H1 (cell line): ENCODE data around the gene ZBTB38. TPM values are rescaled to one million over a fixed set of nuclear protein-coding genes. Genes with fewer than 3 reads are reported as not detected.

Source experiments
- CTCF ChIA-PET: fragments of 300-600 bp; sonication (Branson Sonifier 250); formaldehyde crosslinking; loops from one replicate; lab custom pipeline; 2021; ENCODE audit not compliant: partially characterized antibody; lab: Charles Lee
- POLR2A ChIA-PET: fragments of 300-600 bp; sonication (Branson Sonifier 250); formaldehyde crosslinking; loops from one replicate; lab custom pipeline; 2021; ENCODE audit warnings: inconsistent platforms; ENCODE audit not compliant: partially characterized antibody; lab: Charles Lee
- DNase-seq, 2 experiments: peaks; one replicate each; pipeline versions ENCODE4 v3.0.0 to v3.0.0-alpha.2; 2010 to 2022; ENCODE audit warnings: low spot score in 2 of 2, low read depth in 1 of 2, mixed read lengths in 1 of 2
- FAIRE-seq: peaks from 2 replicates; lab custom pipeline; 2011; peaks lifted over from hg19 to GRCh38; lab: Jason Lieb, UNC
- H2AFZ ChIP-seq: 2 replicates; pipeline ENCODE4 v1.8.1; 2012; ENCODE audit warnings: low read length, inconsistent platforms
- H2AK5ac ChIP-seq: 2 replicates; pipeline ENCODE4 v1.6.1; 2013; ENCODE audit warnings: low read depth, low read length
- H2BK120ac ChIP-seq: replicated peaks from 2 replicates; pipeline ENCODE3; 2013; ENCODE audit warnings: low read depth, low read length, inconsistent platforms
- H2BK12ac ChIP-seq: 2 replicates; pipeline ENCODE4 v1.6.1; 2013; ENCODE audit warnings: low read depth, low read length
- H2BK15ac ChIP-seq: 2 replicates; pipeline ENCODE4 v1.6.1; 2013; ENCODE audit warnings: low read length
- H2BK20ac ChIP-seq: 2 replicates; pipeline ENCODE4 v1.6.1; 2013; ENCODE audit warnings: low read length
- H2BK5ac ChIP-seq: 2 replicates; pipeline ENCODE4 v1.6.1; 2013; ENCODE audit warnings: low read depth, low read length
- H3K14ac ChIP-seq: 2 replicates; pipeline ENCODE4 v1.6.1; 2013; ENCODE audit warnings: inconsistent platforms; ENCODE audit not compliant: insufficient read length
- H3K18ac ChIP-seq: 2 replicates; pipeline ENCODE4 v1.6.1; 2013; ENCODE audit warnings: low read length; ENCODE audit errors: extremely low read depth
- H3K23ac ChIP-seq: 2 replicates; pipeline ENCODE4 v1.6.1; 2013; ENCODE audit warnings: inconsistent platforms; ENCODE audit not compliant: insufficient read length
- H3K23me2 ChIP-seq: 2 replicates; pipeline ENCODE4 v1.6.1; 2013; ENCODE audit warnings: low read depth, low read length
- H3K27ac ChIP-seq: 2 replicates; pipeline ENCODE4 v1.6.1; 2011; ENCODE audit warnings: low read depth, low read length, inconsistent platforms
- H3K27me3 ChIP-seq, 4 experiments: replicated peaks in 1 of 4; 1 replicate in 1 of 4; 2 replicates in 3 of 4; pipeline versions ENCODE4 v1.6.1 to v1.8.1; 2011 to 2013; ENCODE audit warnings: low read length in 3 of 4, mild to moderate bottlenecking in 3 of 4, inconsistent platforms in 2 of 4, mixed read lengths in 2 of 4, moderate library complexity in 1 of 4; ENCODE audit not compliant: control insufficient read depth in 3 of 4, insufficient read depth in 3 of 4; ENCODE audit errors: extremely low read depth in 1 of 4
- H3K36me3 ChIP-seq, 4 experiments: 2 replicates each; pipeline versions ENCODE4 v1.6.1 to v1.8.1; 2011 to 2013; ENCODE audit warnings: mild to moderate bottlenecking in 4 of 4, low read length in 3 of 4, moderate library complexity in 2 of 4, control low read depth in 1 of 4, inconsistent platforms in 1 of 4; ENCODE audit not compliant: insufficient read depth in 4 of 4, control insufficient read depth in 2 of 4
- H3K4ac ChIP-seq: replicated peaks from 2 replicates; pipeline ENCODE3; 2013; ENCODE audit warnings: low read length, low read depth, mixed read lengths, inconsistent platforms; ENCODE audit not compliant: insufficient read length
- H3K4me1 ChIP-seq, 4 experiments: replicated peaks in 1 of 4; 1 replicate in 1 of 4; 2 replicates in 3 of 4; pipeline versions ENCODE4 v1.6.1 to v1.8.1; 2011 to 2013; ENCODE audit warnings: low read length in 3 of 4, inconsistent platforms in 2 of 4, mixed read lengths in 1 of 4; ENCODE audit not compliant: insufficient read depth in 4 of 4, control insufficient read depth in 3 of 4
- H3K4me2 ChIP-seq, 2 experiments: 2 replicates each; pipeline versions ENCODE4 v1.6.1 to v1.8.1; 2011 to 2013; ENCODE audit warnings: low read depth in 2 of 2, low read length in 2 of 2, control low read depth in 1 of 2, inconsistent platforms in 1 of 2, mild to moderate bottlenecking in 1 of 2; ENCODE audit not compliant: insufficient read depth in 1 of 2
- H3K4me3 ChIP-seq, 4 experiments: fragments of 200-600, 300-600 bp in 1 of 4; sonication (generic), shearing (Covaris generic), sonication (Bioruptor Twin) in 1 of 4; 2 replicates each; pipeline versions ENCODE4 v1.5.1 to v1.8.1; 2011 to 2016; ENCODE audit warnings: low read length in 4 of 4, low read depth in 3 of 4, control low read depth in 2 of 4, inconsistent platforms in 2 of 4, mild to moderate bottlenecking in 2 of 4, mixed read lengths in 1 of 4, moderate library complexity in 1 of 4; ENCODE audit not compliant: insufficient read depth in 2 of 4; ENCODE audit errors: extremely low read depth in 1 of 4
- H3K56ac ChIP-seq: replicated peaks from 2 replicates; pipeline ENCODE3; 2013; ENCODE audit warnings: low read depth, mild to moderate bottlenecking, mixed read lengths, low read length, inconsistent platforms; ENCODE audit not compliant: insufficient read length
- H3K79me1 ChIP-seq: 2 replicates; pipeline ENCODE4 v1.6.1; 2013; ENCODE audit warnings: low read depth, low read length, control low read depth
- H3K79me2 ChIP-seq, 2 experiments: 2 replicates each; pipeline versions ENCODE4 v1.6.1 to v1.8.1; 2012 to 2013; ENCODE audit warnings: low read length in 2 of 2, mild to moderate bottlenecking in 2 of 2, inconsistent platforms in 1 of 2; ENCODE audit not compliant: insufficient read depth in 2 of 2, control insufficient read depth in 1 of 2
- H3K9ac ChIP-seq, 4 experiments: replicated peaks in 1 of 4; 1 replicate in 1 of 4; 2 replicates in 3 of 4; pipeline versions ENCODE4 v1.6.1 to v1.8.1; 2011 to 2013; ENCODE audit warnings: low read depth in 3 of 4, low read length in 3 of 4, control low read depth in 2 of 4, mild to moderate bottlenecking in 2 of 4, moderate library complexity in 2 of 4, inconsistent platforms in 1 of 4; ENCODE audit errors: extremely low read depth in 1 of 4
- H3K9me3 ChIP-seq, 2 experiments: 2 replicates each; pipeline versions ENCODE4 v1.6.1 to v1.8.1; 2012 to 2013; ENCODE audit warnings: mild to moderate bottlenecking in 2 of 2, moderate library complexity in 2 of 2, control low read depth in 1 of 2, inconsistent platforms in 1 of 2, low read depth in 1 of 2, low read length in 1 of 2, mixed read lengths in 1 of 2; ENCODE audit not compliant: insufficient read depth in 2 of 2
- H4K20me1 ChIP-seq, 2 experiments: replicated peaks in 1 of 2; 2 replicates each; pipeline versions ENCODE3 to v1.8.1; 2011 to 2013; ENCODE audit warnings: inconsistent platforms in 2 of 2, low read length in 2 of 2, mild to moderate bottlenecking in 1 of 2; ENCODE audit not compliant: insufficient read depth in 2 of 2, control insufficient read depth in 1 of 2
- H4K5ac ChIP-seq: 2 replicates; pipeline ENCODE4 v1.6.1; 2013; ENCODE audit warnings: low read length, low read depth, mixed read lengths, inconsistent platforms; ENCODE audit not compliant: insufficient read length
- H4K8ac ChIP-seq: 2 replicates; pipeline ENCODE4 v1.8.0; 2013; ENCODE audit warnings: mild to moderate bottlenecking, moderate library complexity, low read length, inconsistent platforms; ENCODE audit not compliant: insufficient read depth; ENCODE audit errors: extremely low read depth
- H4K91ac ChIP-seq: replicated peaks from 2 replicates; pipeline ENCODE3; 2013; ENCODE audit warnings: low read length, mixed read lengths, inconsistent platforms; ENCODE audit not compliant: insufficient read length
- BRCA1 ChIP-seq: IDR thresholded peaks from 2 replicates; pipeline ENCODE4 v1.6.1; 2012; ENCODE audit warnings: low read depth, low read length, improper control_type of control experiment
- CEBPB ChIP-seq: IDR thresholded peaks from 2 replicates; pipeline ENCODE4 v1.6.1; 2012; ENCODE audit warnings: low read depth, low read length
- CREB1 ChIP-seq: IDR thresholded peaks from 2 replicates; pipeline ENCODE4 v1.6.1; 2012; ENCODE audit warnings: inconsistent platforms
- EP300 ChIP-seq, 2 experiments: IDR thresholded peaks; 1 replicate in 1 of 2; 2 replicates in 1 of 2; pipeline ENCODE4 v1.6.1; 2011 to 2012; ENCODE audit warnings: low read depth in 2 of 2, low read length in 2 of 2, mild to moderate bottlenecking in 2 of 2, borderline replicate concordance in 1 of 2, inconsistent platforms in 1 of 2, moderate library complexity in 1 of 2
- EZH2 ChIP-seq: fragments of 200-600 bp; sonication (generic); IDR thresholded peaks from 2 replicates; pipeline ENCODE4 v1.7.1; 2012; ENCODE audit warnings: low read depth, mild to moderate bottlenecking, moderate library complexity, low read length, inconsistent platforms; ENCODE audit not compliant: severe bottlenecking
- FOSL1 ChIP-seq: IDR thresholded peaks from 2 replicates; pipeline ENCODE4 v1.6.1; 2011; ENCODE audit warnings: mild to moderate bottlenecking, low read depth, low read length, moderate library complexity; ENCODE audit not compliant: insufficient read depth
- HDAC2 ChIP-seq, 2 experiments: fragments of 300-600 bp in 1 of 2; sonication (generic) in 1 of 2; IDR thresholded peaks; 2 replicates each; pipeline ENCODE4 v1.6.1; 2011 to 2012; ENCODE audit warnings: low read depth in 2 of 2, low read length in 2 of 2, mild to moderate bottlenecking in 2 of 2, moderate library complexity in 2 of 2, borderline replicate concordance in 1 of 2, inconsistent platforms in 1 of 2
- KDM1A ChIP-seq: fragments of 200-600, 300-600 bp; sonication (generic); IDR thresholded peaks from 2 replicates; pipeline ENCODE4 v1.7.1; 2016; ENCODE audit warnings: mild to moderate bottlenecking, low read length, borderline replicate concordance
- NANOG ChIP-seq: IDR thresholded peaks from 2 replicates; pipeline ENCODE4 v1.6.1; 2011; ENCODE audit warnings: low read length, low read depth, mild to moderate bottlenecking, inconsistent platforms; ENCODE audit not compliant: insufficient read depth, poor library complexity, severe bottlenecking
- NRF1 ChIP-seq: IDR thresholded peaks from 2 replicates; pipeline ENCODE4 v1.6.1; 2011; ENCODE audit warnings: mild to moderate bottlenecking, low read depth, low read length, improper control_type of control experiment
- POLR2A ChIP-seq, 2 experiments: IDR thresholded peaks; 1 replicate in 1 of 2; 2 replicates in 1 of 2; pipeline ENCODE4 v1.6.1; 2011; ENCODE audit warnings: low read depth in 2 of 2, low read length in 2 of 2, mild to moderate bottlenecking in 2 of 2; ENCODE audit errors: control extremely low read depth in 1 of 2
- SAP30 ChIP-seq: fragments of 300-600 bp; sonication (generic); IDR thresholded peaks from 2 replicates; pipeline ENCODE4 v1.7.1; 2012; ENCODE audit warnings: low read length, moderate library complexity, mild to moderate bottlenecking, inconsistent platforms; ENCODE audit not compliant: insufficient read depth, insufficient replicate concordance
- TAF7 ChIP-seq: optimal IDR thresholded peaks from 2 replicates; pipeline ENCODE3; 2011; ENCODE audit warnings: low read depth, mild to moderate bottlenecking, inconsistent platforms, low read length, moderate library complexity, borderline replicate concordance
- YY1 ChIP-seq: IDR thresholded peaks from 2 replicates; pipeline ENCODE4 v1.6.1; 2011; ENCODE audit warnings: low read depth, mild to moderate bottlenecking, low read length
- WGBS, 2 experiments: shearing (Covaris generic) in 1 of 2; methylation state at CpG; one replicate each; pipeline versions ENCODE4 v1.1.6 to v1.1.7; 2013 to 2015; ENCODE audit warnings: low lambda C conversion rate in 2 of 2, mixed read lengths in 2 of 2, inconsistent platforms in 1 of 2, low coverage in 1 of 2, missing lambda C conversion rate in 1 of 2; ENCODE audit not compliant: insufficient replicate concordance in 2 of 2, insufficient coverage in 1 of 2, insufficient read length in 1 of 2; ENCODE audit errors: extremely low coverage in 1 of 2, missing lambda C conversion rate in 1 of 2; 5-methylcytosine and 5-hydroxymethylcytosine counted together
- polyA plus RNA-seq, 7 experiments: library from polyadenylated mRNA; depleted of rRNA in 3 of 7; stranded (reverse) in 5 of 7; unstranded in 2 of 7; fragments of >200 nt in 5 of 7; fragments of 200-250 nt in 2 of 7; gene quantifications; 1 replicate in 5 of 7; 2 replicates in 1 of 7; 4 replicates in 1 of 7; pipeline versions ENCODE4 v1.2.1 to v1.2.3, GENCODE V29; 2011 to 2013; ENCODE audit warnings: missing spikeins in 2 of 7, mixed read lengths in 2 of 7
- total RNA-seq: library from RNA; stranded (reverse); fragmentation: NEBNext Ultra II Directional; extraction: Animal tissue kit (Norgen Biotek cat#: 25700); gene quantifications from 2 replicates; pipeline ENCODE4 v1.2.1, GENCODE V29; 2021

Gene ZBTB38
- total and polyA plus RNA-seq, 2 of the 8 experiments (the other 6 are each of a cell fraction or from before 2014, with no cell fraction given) = 4.4 to 10.5 TPM

GRCh38 chr3:141346007-141346406, 22.3 kb upstream of the ZBTB38 start:
- POLR2A ChIA-PET = interaction anchor here (1.4 kb wide), 1 partner anchor 9 kb away, joined by 4 read pairs; no protein-coding TSS in a partner anchor
- FAIRE-seq (no peak), DNase-seq (no peak)
- H2BK12ac ChIP-seq = no peak overlapping the region
- H4K5ac ChIP-seq = no peak overlapping the region
- no peak overlapping the region for H4K91ac ChIP-seq
- no peak overlapping the region for H3K4ac ChIP-seq
- no peak overlapping the region for H2BK120ac ChIP-seq
- H3K4me1 ChIP-seq = no peaks in the 10 kb centered on the region
- no peaks in the 10 kb centered on the region for H3K79me1 ChIP-seq
- no peak overlapping the region for H2BK20ac ChIP-seq
- 88% methylated on average over 4 of the region's 4 CpGs; no CpG with 5 or more reads in 1 of the 2 experiments for WGBS, 2 experiments
- no peaks in the 10 kb centered on the region for H3K79me2 ChIP-seq
- H2BK5ac ChIP-seq = no peak overlapping the region
- no peak overlapping the region for H3K18ac ChIP-seq
- H3K36me3 ChIP-seq = no peaks in the 10 kb centered on the region
- no peak overlapping the region for H3K14ac ChIP-seq
- no peaks in the 10 kb centered on the region for H4K20me1 ChIP-seq
- CTCF ChIA-PET = interaction anchor here (0.6 to 5.9 kb wide), 10 partner anchors 9 to 108 kb away, joined by 3 to 42 read pairs (median 4); no protein-coding TSS in a partner anchor
- H3K4me2 ChIP-seq = no peak overlapping the region
- no peak overlapping the region for H3K9ac ChIP-seq
- no peak overlapping the region for H3K56ac ChIP-seq
- no peak overlapping the region for H2BK15ac ChIP-seq
- 0 out of 2 replicates have a peak overlapping the region, but pooled peaks have one; percentile 60 for H2AFZ ChIP-seq
- no peak overlapping the region for H4K8ac ChIP-seq
- H3K23me2 ChIP-seq = no peaks in the 10 kb centered on the region
- H3K27me3 ChIP-seq = no peaks in the 10 kb centered on the region
- H3K9me3 ChIP-seq = no peaks in the 10 kb centered on the region
- no peak overlapping the region for H3K27ac ChIP-seq
- no peak overlapping the region for H3K23ac ChIP-seq
- H2AK5ac ChIP-seq = no peak overlapping the region
- H3K4me3 ChIP-seq = no peak overlapping the region
- TF ChIP-seq FOSL1 (no peak), SAP30 (no peak), EZH2 (no peak), TAF7 (no peak), NANOG (no peak), EP300 (IDR thresholded peaks at IDR 0.05; ENCODE audit: borderline replicate concordance in 1 of 2, low read depth in 2 of 2, low read length in 2 of 2) (no peak), CREB1 (no peak), POLR2A (IDR thresholded peaks at IDR 0.05; ENCODE audit: control extremely low read depth in 1 of 2, low read depth in 2 of 2, low read length in 2 of 2) (no peak), YY1 (no peak), NRF1 (no peak), KDM1A (no peak), CEBPB (no peak), BRCA1 (no peak), HDAC2 (IDR thresholded peaks at IDR 0.05; ENCODE audit: borderline replicate concordance in 1 of 2, low read depth in 2 of 2, low read length in 2 of 2) (no peak)
